ENCODE results near the gene MYBPC3. TPM values are rescaled to one million over a fixed set of nuclear protein-coding genes. Genes with fewer than 3 reads are reported as not detected.

Gene MYBPC3
- total RNA-seq = not detected in 2 replicates

DNA sequence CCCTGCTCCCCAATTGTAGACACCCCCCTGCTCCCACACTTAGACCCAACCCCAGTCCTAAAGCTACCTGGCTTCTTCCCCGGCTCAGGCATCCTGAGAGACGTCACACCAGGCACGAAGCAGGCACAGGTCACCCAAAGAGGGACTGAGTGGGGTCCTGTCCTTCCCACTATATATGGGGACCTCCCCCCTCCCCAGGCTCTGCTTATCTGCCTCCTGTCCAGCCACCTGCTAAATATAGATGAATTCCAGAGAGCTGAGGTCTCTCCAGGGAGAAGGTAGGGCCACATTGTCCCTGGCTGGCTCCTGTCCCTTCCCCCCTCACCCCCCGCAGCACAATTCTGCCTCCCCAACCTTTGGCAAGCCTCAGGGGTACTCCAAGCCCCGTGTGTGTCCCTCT, at the start of gene MYBPC3:
MYBPC3 (minus strand) TSS at position 147 of the 400 bp plus-strand sequence; CDS start at position 92, 55 bp downstream.

DNA sequence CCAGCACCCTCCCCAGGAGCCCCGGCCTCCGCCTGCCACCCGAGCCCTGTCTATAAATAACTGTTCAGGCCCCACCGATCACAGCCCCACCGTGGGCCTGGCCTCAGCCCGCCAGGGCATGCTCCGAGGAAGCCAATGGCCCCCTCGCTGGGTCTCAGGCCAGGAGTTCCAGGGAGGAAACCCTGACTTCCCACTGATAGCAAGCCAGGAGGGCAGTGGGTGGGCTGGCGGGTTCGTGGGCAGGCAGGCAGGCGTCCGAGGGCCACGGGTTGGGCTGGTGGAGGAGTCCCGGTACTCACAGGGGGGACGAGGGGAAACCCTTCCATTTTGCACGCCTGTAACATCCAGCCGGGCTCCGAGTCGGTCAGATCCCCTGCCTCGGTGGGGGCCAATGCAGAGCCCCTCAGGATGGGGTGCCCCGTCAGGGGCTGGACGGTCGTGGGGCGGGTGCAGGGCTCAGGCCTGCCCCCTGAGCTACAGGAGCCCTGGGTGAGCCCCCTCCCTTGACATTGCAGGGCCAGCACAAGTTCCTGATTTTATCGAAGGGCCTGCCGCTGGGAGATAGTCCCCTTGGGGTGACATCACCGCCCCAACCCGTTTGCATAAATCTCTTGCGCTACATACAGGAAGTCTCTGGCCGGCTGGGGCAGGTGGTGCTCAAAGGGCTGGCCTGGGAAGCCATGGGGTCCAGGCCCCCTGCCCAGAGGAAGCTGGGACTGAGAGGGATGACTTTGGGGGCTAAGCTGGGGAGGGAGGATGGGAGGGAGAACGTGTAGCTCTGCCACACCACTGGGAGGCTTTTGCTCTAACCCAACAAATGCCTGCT, 25.7 kb upstream of the MYBPC3 start, which contains the start of gene SPI1:
SPI1 (minus strand) TSS at position 538 of the 826 bp plus-strand sequence; CDS start at position 344, 194 bp downstream.

Other genes starting within 250 kb of the MYBPC3 start
- gene ARFGAP2, start 175.8 kb downstream of the MYBPC3 start, total RNA-seq = 64.8 and 101 TPM in 2 replicates
- 6.8 and 22.1 TPM in 2 replicates for gene PACSIN3, start 166.3 kb downstream of the MYBPC3 start, total RNA-seq
- 75.9 TPM in 2 replicates for gene DDB2, start 137.7 kb downstream of the MYBPC3 start, total RNA-seq
- 16.4 and 29.9 TPM in 2 replicates for gene ACP2, start 103.9 kb downstream of the MYBPC3 start, total RNA-seq
- 10.0 and 13.1 TPM in 2 replicates for gene NR1H3, start 94.7 kb downstream of the MYBPC3 start, total RNA-seq
- 15.5 and 30.0 TPM in 2 replicates for gene MADD, start 82.6 kb downstream of the MYBPC3 start, total RNA-seq
- not detected in 2 replicates for gene SPI1, start 25.8 kb upstream of the MYBPC3 start, total RNA-seq
- gene SLC39A13, start 55.9 kb upstream of the MYBPC3 start, total RNA-seq = 41.8 and 63.9 TPM in 2 replicates
- 210 and 222 TPM in 2 replicates for gene PSMC3, start 73.7 kb upstream of the MYBPC3 start, total RNA-seq
- 0.25 and 0.32 TPM in 2 replicates for gene RAPSN, start 96.4 kb upstream of the MYBPC3 start, total RNA-seq
- 49.2 and 119 TPM in 2 replicates for gene CELF1, start 200.4 kb upstream of the MYBPC3 start, total RNA-seq
- gene PTPMT1, start 212.9 kb upstream of the MYBPC3 start, total RNA-seq = 53.9 and 71.5 TPM in 2 replicates
- gene KBTBD4, start 226.3 kb upstream of the MYBPC3 start, total RNA-seq = 18.6 and 30.9 TPM in 2 replicates
- 51.6 and 58.1 TPM in 2 replicates for gene NDUFS3, start 226.4 kb upstream of the MYBPC3 start, total RNA-seq
- not detected in 2 replicates for gene FAM180B, start 234.0 kb upstream of the MYBPC3 start, total RNA-seq
- gene C1QTNF4, start 241.7 kb upstream of the MYBPC3 start, total RNA-seq = 0.13 and 0.16 TPM in 2 replicates